Hepatocyte (in vitro differentiated cells): Measurements from ENCODE around the gene TMPRSS3. TPM values are rescaled to one million over a fixed set of nuclear protein-coding genes. Genes with fewer than 3 reads are reported as not detected.
"Not testable (repeated sequence)": the region's sequence is repeated elsewhere in the genome, so short reads cannot be mapped to it uniquely, and the experiment has no call there.

Experiments used
- DNase-seq: peaks from one replicate; pipeline ENCODE4 v3.0.0-alpha.2; 2016; ENCODE audit warnings: low spot score
- H2AFZ ChIP-seq: fragments of 200-600 bp; sonication (generic); 2 replicates; pipeline ENCODE4 v1.6.0; 2016; ENCODE audit warnings: antibody characterized with exemption, mild to moderate bottlenecking
- H3K27ac ChIP-seq: fragments of 200-600 bp; sonication (generic); 2 replicates; pipeline ENCODE4 v1.5.1; 2016; ENCODE audit warnings: mild to moderate bottlenecking
- H3K27me3 ChIP-seq: fragments of 200-600 bp; sonication (generic); 2 replicates; pipeline ENCODE4 v1.6.1; 2016
- H3K36me3 ChIP-seq: fragments of 200-600 bp; sonication (generic); replicated peaks from 2 replicates; pipeline ENCODE4 v1.5.1; 2016; ENCODE audit warnings: low read depth; ENCODE audit not compliant: insufficient read depth
- H3K4me1 ChIP-seq: fragments of 200-600 bp; sonication (generic); 2 replicates; pipeline ENCODE4 v1.5.1; 2016; ENCODE audit warnings: mild to moderate bottlenecking, moderate library complexity; ENCODE audit not compliant: insufficient read depth
- H3K4me2 ChIP-seq: fragments of 200-600 bp; sonication (generic); 2 replicates; pipeline ENCODE4 v1.6.0; 2016
- H3K4me3 ChIP-seq: fragments of 200-600 bp; sonication (generic); 2 replicates; pipeline ENCODE4 v1.5.1; 2016; ENCODE audit warnings: mild to moderate bottlenecking
- H3K79me2 ChIP-seq: fragments of 200-600 bp; sonication (generic); 2 replicates; pipeline ENCODE4 v1.6.0; 2017; ENCODE audit warnings: mild to moderate bottlenecking
- H3K9me2 ChIP-seq: fragments of 200-600 bp; sonication (generic); replicated peaks from 2 replicates; pipeline ENCODE4 v1.6.0; 2017; ENCODE audit warnings: mild to moderate bottlenecking; ENCODE audit not compliant: insufficient read depth
- H3K9me3 ChIP-seq: fragments of 200-600 bp; sonication (generic); 2 replicates; pipeline ENCODE4 v1.5.1; 2016; ENCODE audit warnings: low read depth, mild to moderate bottlenecking
- H4K20me1 ChIP-seq: fragments of 200-600 bp; sonication (generic); 2 replicates; pipeline ENCODE4 v1.6.0; 2016; ENCODE audit warnings: mild to moderate bottlenecking; ENCODE audit not compliant: insufficient read depth, poor library complexity, severe bottlenecking
- EZH2 ChIP-seq: fragments of 200-600 bp; sonication (generic); IDR thresholded peaks from 2 replicates; pipeline ENCODE4 v1.6.1; 2016; ENCODE audit warnings: antibody characterized with exemption, mild to moderate bottlenecking, borderline replicate concordance
- EZH2phosphoT487 ChIP-seq: fragments of 200-600 bp; sonication (generic); IDR thresholded peaks from one replicate; pipeline ENCODE4 v1.6.1; 2018; ENCODE audit warnings: antibody characterized with exemption, mild to moderate bottlenecking, low read depth, moderate library complexity; ENCODE audit not compliant: unreplicated experiment, severe bottlenecking
- WGBS: methylation state at CpG from one replicate; pipeline ENCODE4 v1.1.6; 2016; ENCODE audit warnings: low lambda C conversion rate; ENCODE audit errors: missing lambda C conversion rate; 5-methylcytosine and 5-hydroxymethylcytosine counted together
- polyA plus RNA-seq: library from polyadenylated mRNA; unstranded; fragments of >200 nt; fragmentation: Nextera tagmentation; extraction: Ambion mirVana; gene quantifications from 2 replicates; pipeline ENCODE4 v1.2.1, GENCODE V29; 2016
- total RNA-seq: library from RNA; depleted of rRNA; stranded (reverse); fragments of >200 nt; gene quantifications from 2 replicates; pipeline ENCODE4 v1.2.3, GENCODE V29; 2014
- TF ChIP-seq, protein P1 (sequence below): fragments of 200-600 bp; sonication (generic); IDR thresholded peaks from 2 replicates; pipeline ENCODE4 v1.5.1; 2016; ENCODE audit warnings: antibody characterized with exemption, mild to moderate bottlenecking; ENCODE audit not compliant: poor library complexity

The TMPRSS3 gene
- total and polyA plus RNA-seq, 2 experiments from 2014 or later: 1.4 to 1.7 TPM

DNA sequence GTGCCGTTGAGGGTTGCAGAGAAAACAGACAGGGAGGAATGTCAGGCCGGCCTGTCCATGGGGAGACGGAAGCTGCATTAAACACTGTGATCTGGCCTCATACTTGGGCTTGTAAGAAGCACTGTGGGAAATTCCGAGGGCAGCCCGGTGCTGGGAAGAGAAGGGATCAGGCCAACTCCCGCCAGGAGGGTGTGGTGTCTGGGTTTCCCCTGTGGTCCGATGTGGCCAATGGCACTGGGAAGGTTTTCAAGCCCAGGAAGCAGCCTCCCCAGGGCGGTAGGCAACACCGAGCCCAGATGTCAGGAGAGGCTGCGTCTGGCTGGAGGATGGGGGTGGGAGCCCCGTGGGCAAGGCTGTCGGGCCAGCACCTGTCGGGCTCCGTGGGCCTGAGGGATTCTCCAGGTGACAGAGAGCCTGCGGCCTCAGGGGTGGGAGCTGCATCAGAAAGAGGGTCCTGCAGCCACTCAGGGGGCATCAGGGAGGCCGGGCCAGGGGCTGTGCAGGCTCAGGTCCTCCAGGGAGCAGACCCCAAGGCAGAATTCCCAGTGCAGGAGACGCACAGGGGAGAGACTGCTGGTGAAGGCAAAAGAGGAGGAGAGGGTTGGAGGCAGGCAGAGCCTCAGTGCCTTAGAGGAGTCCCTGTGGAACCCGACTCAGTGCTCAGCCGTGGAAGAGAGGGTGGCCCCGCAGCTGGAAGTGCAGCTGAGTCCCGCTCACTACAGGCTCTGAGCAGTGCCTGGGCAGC is 16.2 kb upstream of the TMPRSS3 start:
- H3K27me3 ChIP-seq: no peaks in the 10 kb centered on the region
- H2AFZ ChIP-seq: no peak overlapping the region
- 87% methylated on average over 21 of the region's 21 CpGs for WGBS
- H4K20me1 ChIP-seq: no peaks in the 10 kb centered on the region
- no peak overlapping the region for H3K4me3 ChIP-seq
- no peaks in the 10 kb centered on the region for H3K9me2 ChIP-seq
- H3K27ac ChIP-seq: no peak overlapping the region
- DNase-seq: no peak
- no peaks in the 10 kb centered on the region for H3K36me3 ChIP-seq
- H3K4me2 ChIP-seq: no peak overlapping the region
- H3K4me1 ChIP-seq: no peaks in the 10 kb centered on the region
- H3K79me2 ChIP-seq: no peaks in the 10 kb centered on the region
- H3K9me3 ChIP-seq: no peaks in the 10 kb centered on the region
- TF ChIP-seq EZH2: no peak
- TF ChIP-seq EZH2phosphoT487: no peak
- TF ChIP-seq, protein P1, sequence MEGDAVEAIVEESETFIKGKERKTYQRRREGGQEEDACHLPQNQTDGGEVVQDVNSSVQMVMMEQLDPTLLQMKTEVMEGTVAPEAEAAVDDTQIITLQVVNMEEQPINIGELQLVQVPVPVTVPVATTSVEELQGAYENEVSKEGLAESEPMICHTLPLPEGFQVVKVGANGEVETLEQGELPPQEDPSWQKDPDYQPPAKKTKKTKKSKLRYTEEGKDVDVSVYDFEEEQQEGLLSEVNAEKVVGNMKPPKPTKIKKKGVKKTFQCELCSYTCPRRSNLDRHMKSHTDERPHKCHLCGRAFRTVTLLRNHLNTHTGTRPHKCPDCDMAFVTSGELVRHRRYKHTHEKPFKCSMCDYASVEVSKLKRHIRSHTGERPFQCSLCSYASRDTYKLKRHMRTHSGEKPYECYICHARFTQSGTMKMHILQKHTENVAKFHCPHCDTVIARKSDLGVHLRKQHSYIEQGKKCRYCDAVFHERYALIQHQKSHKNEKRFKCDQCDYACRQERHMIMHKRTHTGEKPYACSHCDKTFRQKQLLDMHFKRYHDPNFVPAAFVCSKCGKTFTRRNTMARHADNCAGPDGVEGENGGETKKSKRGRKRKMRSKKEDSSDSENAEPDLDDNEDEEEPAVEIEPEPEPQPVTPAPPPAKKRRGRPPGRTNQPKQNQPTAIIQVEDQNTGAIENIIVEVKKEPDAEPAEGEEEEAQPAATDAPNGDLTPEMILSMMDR: no peak

DNA sequence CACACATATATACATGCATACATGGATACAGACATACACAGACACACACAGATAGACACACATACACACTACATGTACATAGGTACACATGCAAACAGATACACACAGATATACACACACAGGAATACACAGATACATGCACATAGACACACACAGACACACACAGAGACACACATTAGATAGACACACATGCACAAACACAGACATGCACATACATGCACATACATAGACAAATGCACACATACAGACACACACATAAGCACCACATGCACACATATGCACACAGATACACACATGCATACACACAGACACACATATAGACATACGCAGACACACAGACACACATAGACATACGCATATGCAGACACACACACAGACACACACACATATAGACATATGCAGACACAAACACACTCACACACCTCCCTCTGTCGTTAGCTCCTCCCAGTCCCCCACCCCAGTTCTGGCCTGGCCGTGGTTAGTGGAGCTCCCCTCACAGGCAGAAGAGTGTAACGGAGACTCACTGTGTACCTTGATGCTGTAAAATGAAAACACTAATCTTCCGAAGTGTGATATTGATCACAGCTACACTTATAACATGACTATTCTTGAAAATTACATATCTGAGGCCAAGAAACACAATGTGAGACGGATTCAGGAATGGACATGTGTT is 15.5 kb upstream of the TMPRSS3 start:
- H3K27ac ChIP-seq: no peak overlapping the region
- H3K9me3 ChIP-seq: no peaks in the 10 kb centered on the region
- H3K4me2 ChIP-seq: no peak overlapping the region
- no peaks in the 10 kb centered on the region for H3K9me2 ChIP-seq
- H3K36me3 ChIP-seq: no peaks in the 10 kb centered on the region
- WGBS: 62% methylated on average over 7 of the region's 7 CpGs
- H3K4me3 ChIP-seq: no peak overlapping the region
- no peaks in the 10 kb centered on the region for H3K27me3 ChIP-seq
- no peaks in the 10 kb centered on the region for H3K79me2 ChIP-seq
- H2AFZ ChIP-seq: no peak overlapping the region
- TF ChIP-seq EZH2 (no peak), EZH2phosphoT487 (no peak)
- TF ChIP-seq, protein P1: no peak
- no peaks in the 10 kb centered on the region for H3K4me1 ChIP-seq
- H4K20me1 ChIP-seq: no peaks in the 10 kb centered on the region
- no peak for DNase-seq

- no peak for DNase-seq
- H4K20me1 ChIP-seq: no peaks in the 10 kb centered on the region
- no peaks in the 10 kb centered on the region for H3K27me3 ChIP-seq
- H3K4me3 ChIP-seq: no peak overlapping the region
- WGBS: 85% methylated on average over 7 of the region's 7 CpGs
- H2AFZ ChIP-seq: no peak overlapping the region
- no peaks in the 10 kb centered on the region for H3K36me3 ChIP-seq
- no peak overlapping the region for H3K4me2 ChIP-seq
- H3K4me1 ChIP-seq: no peaks in the 10 kb centered on the region
- H3K27ac ChIP-seq: no peak overlapping the region
- no peaks in the 10 kb centered on the region for H3K9me3 ChIP-seq
- no peaks in the 10 kb centered on the region for H3K79me2 ChIP-seq
- H3K9me2 ChIP-seq: no peaks in the 10 kb centered on the region
- TF ChIP-seq, protein P1: no peak
- TF ChIP-seq EZH2 (no peak), EZH2phosphoT487 (no peak)
Observed at GRCh38 chr21:42409366-42409765, 13.5 kb upstream of the TMPRSS3 start.

- not testable (repeated sequence) for H3K4me3 ChIP-seq, H3K4me1 ChIP-seq, H3K4me2 ChIP-seq, H3K27me3 ChIP-seq, H3K27ac ChIP-seq, H3K9me2 ChIP-seq, H3K9me3 ChIP-seq, H4K20me1 ChIP-seq, H3K36me3 ChIP-seq, H2AFZ ChIP-seq, H3K79me2 ChIP-seq, DNase-seq
- 82% methylated on average over 5 of the region's 5 CpGs for WGBS
Observed at GRCh38 chr21:42408718-42409117, 12.9 kb upstream of the TMPRSS3 start.
